ENCODE measurements around the gene ZNF587B.

Gene ZNF587B

GRCh38 chr19:57813919-57814504, 16.1 kb upstream of the ZNF587B start:
- peak overlapping the region; percentile 82 for H3K4me3 ChIP-seq (ENCODE audit: low read depth, low read length)
- in situ Hi-C loops (cut with HindIII; ENCODE audit: low sequenced_read_pairs), result no loop called here
- no peak for DNase-seq (ENCODE audit: low read depth)
- no peak for TF ChIP-seq CTCF (IDR thresholded peaks at IDR 0.05; ENCODE audit: low read depth, low read length, missing control alignments)

GRCh38 chr19:57814505-57815246, 15.4 kb upstream of the ZNF587B start, which contains the start of gene ZNF552:
Gene ZNF552 (minus strand): TSS chr19:57814913. CDS start chr19:57814743, 170 bp downstream.
- TF ChIP-seq CTCF (IDR thresholded peaks at IDR 0.05; ENCODE audit: low read depth, low read length, missing control alignments), result no peak
- H3K4me3 ChIP-seq (ENCODE audit: low read depth, low read length), result peak within 1 kb of the TSS; percentile 82
- DNase-seq (ENCODE audit: low read depth), result peak; percentile 83
- in situ Hi-C loops (cut with HindIII; ENCODE audit: low sequenced_read_pairs), result no loop called here

GRCh38 chr19:57815247-57816075, 14.6 kb upstream of the ZNF587B start:
- no peak for DNase-seq (ENCODE audit: low read depth)
- no peak for TF ChIP-seq CTCF (IDR thresholded peaks at IDR 0.05; ENCODE audit: low read depth, low read length, missing control alignments)
- peak overlapping the region; percentile 82 for H3K4me3 ChIP-seq (ENCODE audit: low read depth, low read length)
- in situ Hi-C loops (cut with HindIII; ENCODE audit: low sequenced_read_pairs), result no loop called here

- in situ Hi-C loops (cut with HindIII; ENCODE audit: low sequenced_read_pairs), result no loop called here
- DNase-seq (ENCODE audit: low read depth), result no peak
Observed at GRCh38 chr19:57816652-57817051, 13.4 kb upstream of the ZNF587B start.

GRCh38 chr19:57817976-57818375, 12.1 kb upstream of the ZNF587B start:
- TF ChIP-seq CTCF (IDR thresholded peaks at IDR 0.05; ENCODE audit: low read depth, low read length, missing control alignments), result no peak
- DNase-seq (ENCODE audit: low read depth), result no peak
- H3K4me3 ChIP-seq (ENCODE audit: low read depth, low read length), result no peak overlapping the region
- in situ Hi-C loops (cut with HindIII; ENCODE audit: low sequenced_read_pairs), result no loop called here

More at GRCh38 chr19:57816652-57817051, 13.4 kb upstream of the ZNF587B start:
- H3K4me3 ChIP-seq (ENCODE audit: low read depth, low read length), result no peak overlapping the region
- TF ChIP-seq CTCF (IDR thresholded peaks at IDR 0.05; ENCODE audit: low read depth, low read length, missing control alignments), result no peak

- no peak for DNase-seq (ENCODE audit: low read depth)
- no peak for TF ChIP-seq CTCF (IDR thresholded peaks at IDR 0.05; ENCODE audit: low read depth, low read length, missing control alignments)
- in situ Hi-C loops (cut with HindIII; ENCODE audit: low sequenced_read_pairs), result no loop called here
- H3K4me3 ChIP-seq (ENCODE audit: low read depth, low read length), result no peak overlapping the region
Observed at GRCh38 chr19:57818378-57818777, 11.7 kb upstream of the ZNF587B start.

Data from astrocyte of the cerebellum (primary cell).